ENCODE results near the gene KCNQ4. TPM values are rescaled to one million over a fixed set of nuclear protein-coding genes. Genes with fewer than 3 reads are reported as not detected.

The KCNQ4 gene
- total and polyA plus RNA-seq, 2 donors (not counting 1 experiment from before 2014, with no cell fraction given), result 0.16 to 0.20 TPM

DNA sequence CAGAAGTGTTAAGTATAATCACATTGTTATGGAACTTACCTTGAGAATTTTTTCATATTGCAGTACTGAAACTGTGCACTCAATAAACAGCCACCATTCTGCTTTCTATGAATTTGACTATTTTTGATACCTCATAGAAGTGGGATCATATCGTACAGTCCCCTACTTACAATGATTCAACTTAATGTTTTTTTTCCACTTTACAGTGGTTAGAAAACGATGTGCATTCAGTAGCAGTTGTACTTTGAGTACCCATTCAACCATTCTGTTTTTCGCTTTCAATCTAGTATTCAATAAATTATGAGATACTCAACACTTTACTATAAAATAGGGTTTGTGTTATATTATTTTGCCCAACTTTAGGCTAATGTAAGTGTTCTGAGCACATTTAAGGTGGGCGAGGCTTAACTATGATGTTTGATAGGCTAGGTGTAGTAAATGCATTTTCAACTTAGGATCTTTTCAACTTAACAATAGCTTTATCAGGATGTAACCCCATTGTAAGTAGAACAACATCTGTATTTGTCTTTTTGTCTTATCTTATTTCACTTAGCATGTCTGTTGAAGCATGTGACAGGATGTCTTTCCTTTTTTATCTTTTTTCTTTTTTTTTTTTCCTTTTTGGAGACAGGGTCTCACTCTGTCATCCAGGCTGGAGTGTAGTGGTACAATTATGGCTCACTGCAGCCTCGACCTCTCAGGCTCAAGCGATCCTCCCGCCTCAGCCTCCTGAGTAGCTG, 42.4 kb upstream of the KCNQ4 start:
- Mint-ChIP-seq H3K27me3 (no peaks in the 10 kb centered on the region), H3K9me3 (ENCODE audit: insufficient read depth) (no peaks in the 10 kb centered on the region), H3K27ac (no peak overlapping the region), H3K4me1 (peaks cover 52% of the 10 kb centered on the region), H3K4me3 (no peak overlapping the region)
- Histone ChIP-seq H3K27me3 (replicated peaks in 1 of 4; ENCODE audit: control extremely low read depth in 1 of 4, control insufficient read depth in 3 of 4, insufficient read depth in 4 of 4, low read length in 3 of 4) (no peaks in the 10 kb centered on the region), H2AFZ (ENCODE audit: insufficient read depth, low read depth, low read length, poor library complexity, severe bottlenecking) (no peak overlapping the region), H3K79me2 (ENCODE audit: control insufficient read depth, insufficient read depth, low read length) (peaks cover 87% of the 10 kb centered on the region), H3K4me3 (ENCODE audit: control extremely low read depth in 1 of 5, extremely low read depth in 1 of 5, insufficient read depth in 1 of 5, low read depth in 2 of 5, low read length in 4 of 5) (no peak overlapping the region), H3K9me3 (ENCODE audit: control extremely low read depth in 1 of 3, control insufficient read depth in 2 of 3, insufficient read depth in 1 of 3, low read length in 2 of 3) (no peaks in the 10 kb centered on the region), H3K27ac (ENCODE audit: low read length in 2 of 2) (peak overlapping the region in 1 of 2 donors; percentile 18), H3K36me3 (replicated peaks in 1 of 2; ENCODE audit: control extremely low read depth in 1 of 2, control insufficient read depth in 1 of 2, extremely low read depth in 1 of 2, insufficient read depth in 2 of 2, low read length in 1 of 2) (peaks cover 9 to 75% of the 10 kb centered on the region in 2 experiments), H4K20me1 (ENCODE audit: control insufficient read depth, insufficient read depth, low read length, poor library complexity, severe bottlenecking) (peaks cover 69% of the 10 kb centered on the region), H3K4me1 (ENCODE audit: control insufficient read depth in 2 of 2, insufficient read depth in 2 of 2, low read length in 2 of 2) (peaks cover 12 to 13% of the 10 kb centered on the region in 2 donors), H3K4me2 (replicated peaks; ENCODE audit: low read depth, low read length, poor library complexity, severe bottlenecking) (no peak overlapping the region), H3K9ac (ENCODE audit: low read length) (no peak overlapping the region)
- TF ChIP-seq EZH2 (IDR thresholded peaks at IDR 0.05; ENCODE audit: borderline replicate concordance, insufficient read depth, low read depth, low read length, poor library complexity, severe bottlenecking), result no peak
- TF ChIP-seq, protein P1, sequence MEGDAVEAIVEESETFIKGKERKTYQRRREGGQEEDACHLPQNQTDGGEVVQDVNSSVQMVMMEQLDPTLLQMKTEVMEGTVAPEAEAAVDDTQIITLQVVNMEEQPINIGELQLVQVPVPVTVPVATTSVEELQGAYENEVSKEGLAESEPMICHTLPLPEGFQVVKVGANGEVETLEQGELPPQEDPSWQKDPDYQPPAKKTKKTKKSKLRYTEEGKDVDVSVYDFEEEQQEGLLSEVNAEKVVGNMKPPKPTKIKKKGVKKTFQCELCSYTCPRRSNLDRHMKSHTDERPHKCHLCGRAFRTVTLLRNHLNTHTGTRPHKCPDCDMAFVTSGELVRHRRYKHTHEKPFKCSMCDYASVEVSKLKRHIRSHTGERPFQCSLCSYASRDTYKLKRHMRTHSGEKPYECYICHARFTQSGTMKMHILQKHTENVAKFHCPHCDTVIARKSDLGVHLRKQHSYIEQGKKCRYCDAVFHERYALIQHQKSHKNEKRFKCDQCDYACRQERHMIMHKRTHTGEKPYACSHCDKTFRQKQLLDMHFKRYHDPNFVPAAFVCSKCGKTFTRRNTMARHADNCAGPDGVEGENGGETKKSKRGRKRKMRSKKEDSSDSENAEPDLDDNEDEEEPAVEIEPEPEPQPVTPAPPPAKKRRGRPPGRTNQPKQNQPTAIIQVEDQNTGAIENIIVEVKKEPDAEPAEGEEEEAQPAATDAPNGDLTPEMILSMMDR (IDR thresholded peaks at IDR 0.05), result no peak
- POLR2A ChIA-PET, result no interaction called here
- CTCF ChIA-PET, result no interaction called here
- WGBS (ENCODE audit: insufficient coverage), result 100% methylated on average over 3 of the region's 7 CpGs
- ATAC-seq (ENCODE audit: low read depth), result no peak
- no peak for DNase-seq
- intact Hi-C loops (cut with micrococcal nuclease), result no loop called here

- Histone ChIP-seq H3K36me3 (replicated peaks in 1 of 2; ENCODE audit: control extremely low read depth in 1 of 2, control insufficient read depth in 1 of 2, extremely low read depth in 1 of 2, insufficient read depth in 2 of 2, low read length in 1 of 2) (peaks cover 9 to 84% of the 10 kb centered on the region in 2 experiments), H4K20me1 (ENCODE audit: control insufficient read depth, insufficient read depth, low read length, poor library complexity, severe bottlenecking) (peaks cover 68% of the 10 kb centered on the region), H3K27me3 (replicated peaks in 1 of 4; ENCODE audit: control extremely low read depth in 1 of 4, control insufficient read depth in 3 of 4, insufficient read depth in 4 of 4, low read length in 3 of 4) (no peaks in the 10 kb centered on the region), H3K79me2 (ENCODE audit: control insufficient read depth, insufficient read depth, low read length) (peaks cover 79% of the 10 kb centered on the region), H3K4me1 (ENCODE audit: control insufficient read depth in 2 of 2, insufficient read depth in 2 of 2, low read length in 2 of 2) (peaks cover 12 to 13% of the 10 kb centered on the region in 2 donors), H3K4me3 (ENCODE audit: control extremely low read depth in 1 of 5, extremely low read depth in 1 of 5, insufficient read depth in 1 of 5, low read depth in 2 of 5, low read length in 4 of 5) (no peak overlapping the region), H2AFZ (ENCODE audit: insufficient read depth, low read depth, low read length, poor library complexity, severe bottlenecking) (no peak overlapping the region), H3K4me2 (replicated peaks; ENCODE audit: low read depth, low read length, poor library complexity, severe bottlenecking) (peak overlapping the region; percentile 20), H3K27ac (ENCODE audit: low read length in 2 of 2) (peak overlapping the region in 1 of 2 donors; percentile 63), H3K9me3 (ENCODE audit: control extremely low read depth in 1 of 3, control insufficient read depth in 2 of 3, insufficient read depth in 1 of 3, low read length in 2 of 3) (no peaks in the 10 kb centered on the region), H3K9ac (ENCODE audit: low read length) (no peak overlapping the region)
- 76% methylated on average over 2 of the region's 3 CpGs for WGBS (ENCODE audit: insufficient coverage)
- DNase-seq (no peak), ATAC-seq (ENCODE audit: low read depth) (no peak)
- intact Hi-C loops (cut with micrococcal nuclease), result no loop called here
- H3K9me3 Mint-ChIP-seq (ENCODE audit: insufficient read depth), result no peaks in the 10 kb centered on the region
- H3K4me1 Mint-ChIP-seq, result peaks cover 48% of the 10 kb centered on the region
- CTCF ChIA-PET, result interaction anchor here (0.5 kb wide), 1 partner anchor 1128 kb away, joined by 3 read pairs; no protein-coding TSS in a partner anchor
- H3K4me3 Mint-ChIP-seq, result peak overlapping the region; percentile 42
- no peak for TF ChIP-seq EZH2 (IDR thresholded peaks at IDR 0.05; ENCODE audit: borderline replicate concordance, insufficient read depth, low read depth, low read length, poor library complexity, severe bottlenecking)
- TF ChIP-seq, protein P1 (IDR thresholded peaks at IDR 0.05), result no peak
- POLR2A ChIA-PET, result no interaction called here
- H3K27ac Mint-ChIP-seq, result peak overlapping the region; percentile 80
- no peaks in the 10 kb centered on the region for H3K27me3 Mint-ChIP-seq
Measured at GRCh38 chr1:40742363-40743061, 41.1 kb upstream of the KCNQ4 start.

Data from B cell (primary cell).